ENCODE data around the gene ZSCAN29. TPM values are rescaled to one million over a fixed set of nuclear protein-coding genes. Genes with fewer than 3 reads are reported as not detected.

The ZSCAN29 gene
- total and polyA plus RNA-seq, 2 experiments from 2014 or later = 15.3 to 40.5 TPM

DNA sequence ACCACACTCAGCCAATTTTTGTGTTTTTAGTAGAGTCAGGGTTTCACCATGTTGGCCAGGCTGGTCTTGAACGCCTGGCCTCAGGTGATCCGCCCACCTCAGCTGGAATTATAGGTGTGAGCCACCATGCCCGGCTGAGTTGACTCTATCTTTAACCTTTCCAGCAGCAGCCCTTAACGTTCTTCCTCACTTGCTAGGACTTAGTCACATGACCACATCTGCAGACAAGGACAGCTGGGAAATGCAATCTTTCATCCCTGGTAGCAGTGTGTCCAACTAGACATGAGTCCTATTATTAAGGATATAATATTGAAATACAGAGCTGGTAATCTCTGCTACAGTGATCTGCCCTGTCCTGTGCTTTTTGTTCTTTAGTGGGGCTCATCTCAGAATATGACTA lies 58.5 kb downstream of the ZSCAN29 start (continued):
- no peak for TF ChIP-seq CREB1 (CRISPR knock-in tag; IDR thresholded peaks at IDR 0.05; ENCODE audit: low read depth)

Other genes starting within 250 kb of the ZSCAN29 start
- 14.3 and 16.5 TPM in 2 replicates for gene TMEM62, start 237.5 kb downstream of the ZSCAN29 start, total RNA-seq (2014; rRNA removed; shearing (Covaris generic))
- 2.2 and 3.4 TPM in 2 replicates for gene TMEM62, start 237.5 kb downstream of the ZSCAN29 start, polyA plus RNA-seq (2016; fragmentation: Nextera tagmentation; extraction: Ambion mirVana)
- 15.7 and 33.5 TPM in 2 replicates for gene CCNDBP1, start 185.6 kb downstream of the ZSCAN29 start, total RNA-seq (2014; rRNA removed; shearing (Covaris generic))
- 16.6 and 23.9 TPM in 2 replicates for gene CCNDBP1, start 185.6 kb downstream of the ZSCAN29 start, polyA plus RNA-seq (2016; fragmentation: Nextera tagmentation; extraction: Ambion mirVana)
- gene EPB42, start 150.0 kb downstream of the ZSCAN29 start, total RNA-seq (2014; rRNA removed; shearing (Covaris generic)) = not detected in 2 replicates
- not detected in 2 replicates for gene EPB42, start 150.0 kb downstream of the ZSCAN29 start, polyA plus RNA-seq (2016; fragmentation: Nextera tagmentation; extraction: Ambion mirVana)
- not detected in 2 replicates for gene TGM5, start 104.1 kb downstream of the ZSCAN29 start, total RNA-seq (2014; rRNA removed; shearing (Covaris generic))
- gene TGM5, start 104.1 kb downstream of the ZSCAN29 start, polyA plus RNA-seq (2016; fragmentation: Nextera tagmentation; extraction: Ambion mirVana) = not detected in 2 replicates
- gene TGM7, start 68.8 kb downstream of the ZSCAN29 start, total RNA-seq (2014; rRNA removed; shearing (Covaris generic)) = not detected in 2 replicates
- 0.08 and 0.35 TPM in 2 replicates for gene TGM7, start 68.8 kb downstream of the ZSCAN29 start, polyA plus RNA-seq (2016; fragmentation: Nextera tagmentation; extraction: Ambion mirVana)
- 6.0 and 7.1 TPM in 2 replicates for gene LCMT2, start 40.5 kb downstream of the ZSCAN29 start, total RNA-seq (2014; rRNA removed; shearing (Covaris generic))
- 2.3 and 2.6 TPM in 2 replicates for gene LCMT2, start 40.5 kb downstream of the ZSCAN29 start, polyA plus RNA-seq (2016; fragmentation: Nextera tagmentation; extraction: Ambion mirVana)
- gene TUBGCP4, start 58 bp upstream of the ZSCAN29 start, total RNA-seq (2014; rRNA removed; shearing (Covaris generic)) = 11.4 and 18.0 TPM in 2 replicates
- gene TUBGCP4, start 58 bp upstream of the ZSCAN29 start, polyA plus RNA-seq (2016; fragmentation: Nextera tagmentation; extraction: Ambion mirVana) = 7.6 and 10.6 TPM in 2 replicates
- gene TP53BP1, start 122.1 kb upstream of the ZSCAN29 start, total RNA-seq (2014; rRNA removed; shearing (Covaris generic)) = 48.6 and 81.3 TPM in 2 replicates
- gene TP53BP1, start 122.1 kb upstream of the ZSCAN29 start, polyA plus RNA-seq (2016; fragmentation: Nextera tagmentation; extraction: Ambion mirVana) = 15.5 and 17.7 TPM in 2 replicates
- 2.0 and 2.3 TPM in 2 replicates for gene MAP1A, start 146.6 kb upstream of the ZSCAN29 start, total RNA-seq (2014; rRNA removed; shearing (Covaris generic))
- 0.81 and 0.85 TPM in 2 replicates for gene MAP1A, start 146.6 kb upstream of the ZSCAN29 start, polyA plus RNA-seq (2016; fragmentation: Nextera tagmentation; extraction: Ambion mirVana)
- 21.7 and 23.5 TPM in 2 replicates for gene PPIP5K1, start 219.2 kb upstream of the ZSCAN29 start, total RNA-seq (2014; rRNA removed; shearing (Covaris generic))
- gene PPIP5K1, start 219.2 kb upstream of the ZSCAN29 start, polyA plus RNA-seq (2016; fragmentation: Nextera tagmentation; extraction: Ambion mirVana) = 4.5 and 5.8 TPM in 2 replicates
- 28.6 and 31.4 TPM in 2 replicates for gene CKMT1B, start 223.0 kb upstream of the ZSCAN29 start, total RNA-seq (2014; rRNA removed; shearing (Covaris generic))
- gene CKMT1B, start 223.0 kb upstream of the ZSCAN29 start, polyA plus RNA-seq (2016; fragmentation: Nextera tagmentation; extraction: Ambion mirVana) = 36.8 and 41.2 TPM in 2 replicates
- gene STRC, start 247.8 kb upstream of the ZSCAN29 start, total RNA-seq (2014; rRNA removed; shearing (Covaris generic)) = 0.19 and 0.45 TPM in 2 replicates
- 0.40 TPM in 1 of 2 replicates, not detected in the other for gene STRC, start 247.8 kb upstream of the ZSCAN29 start, polyA plus RNA-seq (2016; fragmentation: Nextera tagmentation; extraction: Ambion mirVana)

Measured in GM23338 (cell line).